Measurements from ENCODE around the gene ZNF76. TPM values are rescaled to one million over a fixed set of nuclear protein-coding genes. Genes with fewer than 3 reads are reported as not detected.

The ZNF76 gene
- total and polyA plus RNA-seq, 2 of the 13 experiments (the other 11 are each of a cell fraction or from before 2014, with no cell fraction given), result 13.2 to 26.4 TPM

- TF ChIP-seq, protein P1, sequence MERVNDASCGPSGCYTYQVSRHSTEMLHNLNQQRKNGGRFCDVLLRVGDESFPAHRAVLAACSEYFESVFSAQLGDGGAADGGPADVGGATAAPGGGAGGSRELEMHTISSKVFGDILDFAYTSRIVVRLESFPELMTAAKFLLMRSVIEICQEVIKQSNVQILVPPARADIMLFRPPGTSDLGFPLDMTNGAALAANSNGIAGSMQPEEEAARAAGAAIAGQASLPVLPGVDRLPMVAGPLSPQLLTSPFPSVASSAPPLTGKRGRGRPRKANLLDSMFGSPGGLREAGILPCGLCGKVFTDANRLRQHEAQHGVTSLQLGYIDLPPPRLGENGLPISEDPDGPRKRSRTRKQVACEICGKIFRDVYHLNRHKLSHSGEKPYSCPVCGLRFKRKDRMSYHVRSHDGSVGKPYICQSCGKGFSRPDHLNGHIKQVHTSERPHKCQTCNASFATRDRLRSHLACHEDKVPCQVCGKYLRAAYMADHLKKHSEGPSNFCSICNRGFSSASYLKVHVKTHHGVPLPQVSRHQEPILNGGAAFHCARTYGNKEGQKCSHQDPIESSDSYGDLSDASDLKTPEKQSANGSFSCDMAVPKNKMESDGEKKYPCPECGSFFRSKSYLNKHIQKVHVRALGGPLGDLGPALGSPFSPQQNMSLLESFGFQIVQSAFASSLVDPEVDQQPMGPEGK (CRISPR knock-in tag; IDR thresholded peaks at IDR 0.05), result no peak
- no peak for TF ChIP-seq ATF1 (CRISPR knock-in tag; IDR thresholded peaks at IDR 0.05)
- no peak for TF ChIP-seq ZNF607 (CRISPR knock-in tag; IDR thresholded peaks at IDR 0.05; ENCODE audit: borderline replicate concordance)
- no peak for TF ChIP-seq GATA4 (IDR thresholded peaks at IDR 0.05; ENCODE audit: borderline replicate concordance, low read depth)
- no peak for TF ChIP-seq MXD4 (CRISPR knock-in tag; IDR thresholded peaks at IDR 0.05)
- no peak for TF ChIP-seq CBX2 (IDR thresholded peaks at IDR 0.05; ENCODE audit: low read depth, low read length)
- TF ChIP-seq CBX2 (CRISPR knock-in tag; IDR thresholded peaks at IDR 0.05; ENCODE audit: low read depth), result no peak
- TF ChIP-seq SMAD1 (CRISPR knock-in tag; IDR thresholded peaks at IDR 0.05; ENCODE audit: borderline replicate concordance, low read depth), result no peak
- no peak for TF ChIP-seq CEBPB (IDR thresholded peaks at IDR 0.05; ENCODE audit: borderline replicate concordance, low read depth, low read length)
- TF ChIP-seq TARDBP (CRISPR knock-in tag; IDR thresholded peaks at IDR 0.05), result no peak
- TF ChIP-seq ZNF367 (CRISPR knock-in tag; IDR thresholded peaks at IDR 0.05; ENCODE audit: borderline replicate concordance), result no peak
- no peak for TF ChIP-seq NCOA2 (CRISPR knock-in tag; IDR thresholded peaks at IDR 0.05)
- no peak for TF ChIP-seq ZNF143 (CRISPR knock-in tag; IDR thresholded peaks at IDR 0.05)
- no peak for TF ChIP-seq MIER2 (CRISPR knock-in tag; IDR thresholded peaks at IDR 0.05)
- no peak for TF ChIP-seq ZNF552 (CRISPR knock-in tag; IDR thresholded peaks at IDR 0.05; ENCODE audit: borderline replicate concordance)
- TF ChIP-seq, protein P2, sequence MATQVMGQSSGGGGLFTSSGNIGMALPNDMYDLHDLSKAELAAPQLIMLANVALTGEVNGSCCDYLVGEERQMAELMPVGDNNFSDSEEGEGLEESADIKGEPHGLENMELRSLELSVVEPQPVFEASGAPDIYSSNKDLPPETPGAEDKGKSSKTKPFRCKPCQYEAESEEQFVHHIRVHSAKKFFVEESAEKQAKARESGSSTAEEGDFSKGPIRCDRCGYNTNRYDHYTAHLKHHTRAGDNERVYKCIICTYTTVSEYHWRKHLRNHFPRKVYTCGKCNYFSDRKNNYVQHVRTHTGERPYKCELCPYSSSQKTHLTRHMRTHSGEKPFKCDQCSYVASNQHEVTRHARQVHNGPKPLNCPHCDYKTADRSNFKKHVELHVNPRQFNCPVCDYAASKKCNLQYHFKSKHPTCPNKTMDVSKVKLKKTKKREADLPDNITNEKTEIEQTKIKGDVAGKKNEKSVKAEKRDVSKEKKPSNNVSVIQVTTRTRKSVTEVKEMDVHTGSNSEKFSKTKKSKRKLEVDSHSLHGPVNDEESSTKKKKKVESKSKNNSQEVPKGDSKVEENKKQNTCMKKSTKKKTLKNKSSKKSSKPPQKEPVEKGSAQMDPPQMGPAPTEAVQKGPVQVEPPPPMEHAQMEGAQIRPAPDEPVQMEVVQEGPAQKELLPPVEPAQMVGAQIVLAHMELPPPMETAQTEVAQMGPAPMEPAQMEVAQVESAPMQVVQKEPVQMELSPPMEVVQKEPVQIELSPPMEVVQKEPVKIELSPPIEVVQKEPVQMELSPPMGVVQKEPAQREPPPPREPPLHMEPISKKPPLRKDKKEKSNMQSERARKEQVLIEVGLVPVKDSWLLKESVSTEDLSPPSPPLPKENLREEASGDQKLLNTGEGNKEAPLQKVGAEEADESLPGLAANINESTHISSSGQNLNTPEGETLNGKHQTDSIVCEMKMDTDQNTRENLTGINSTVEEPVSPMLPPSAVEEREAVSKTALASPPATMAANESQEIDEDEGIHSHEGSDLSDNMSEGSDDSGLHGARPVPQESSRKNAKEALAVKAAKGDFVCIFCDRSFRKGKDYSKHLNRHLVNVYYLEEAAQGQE (IDR thresholded peaks at IDR 0.05; ENCODE audit: borderline replicate concordance in 1 of 2, low read depth in 1 of 2, low read length in 2 of 2), result no peak
Measured at GRCh38 chr6:35248965-35249364, 10.6 kb upstream of the ZNF76 start (continued).
